Fibroblast of the conjunctiva (primary cell): ENCODE measurements around the gene PHF1.
"Not testable (repeated sequence)": the region's sequence is repeated elsewhere in the genome, so short reads cannot be mapped to it uniquely, and the experiment has no call there.

ENCODE experiments used
- DNase-seq: peaks from one replicate; pipeline ENCODE4 v3.0.0-alpha.2; 2010; ENCODE audit warnings: low read depth

Gene PHF1

DNA sequence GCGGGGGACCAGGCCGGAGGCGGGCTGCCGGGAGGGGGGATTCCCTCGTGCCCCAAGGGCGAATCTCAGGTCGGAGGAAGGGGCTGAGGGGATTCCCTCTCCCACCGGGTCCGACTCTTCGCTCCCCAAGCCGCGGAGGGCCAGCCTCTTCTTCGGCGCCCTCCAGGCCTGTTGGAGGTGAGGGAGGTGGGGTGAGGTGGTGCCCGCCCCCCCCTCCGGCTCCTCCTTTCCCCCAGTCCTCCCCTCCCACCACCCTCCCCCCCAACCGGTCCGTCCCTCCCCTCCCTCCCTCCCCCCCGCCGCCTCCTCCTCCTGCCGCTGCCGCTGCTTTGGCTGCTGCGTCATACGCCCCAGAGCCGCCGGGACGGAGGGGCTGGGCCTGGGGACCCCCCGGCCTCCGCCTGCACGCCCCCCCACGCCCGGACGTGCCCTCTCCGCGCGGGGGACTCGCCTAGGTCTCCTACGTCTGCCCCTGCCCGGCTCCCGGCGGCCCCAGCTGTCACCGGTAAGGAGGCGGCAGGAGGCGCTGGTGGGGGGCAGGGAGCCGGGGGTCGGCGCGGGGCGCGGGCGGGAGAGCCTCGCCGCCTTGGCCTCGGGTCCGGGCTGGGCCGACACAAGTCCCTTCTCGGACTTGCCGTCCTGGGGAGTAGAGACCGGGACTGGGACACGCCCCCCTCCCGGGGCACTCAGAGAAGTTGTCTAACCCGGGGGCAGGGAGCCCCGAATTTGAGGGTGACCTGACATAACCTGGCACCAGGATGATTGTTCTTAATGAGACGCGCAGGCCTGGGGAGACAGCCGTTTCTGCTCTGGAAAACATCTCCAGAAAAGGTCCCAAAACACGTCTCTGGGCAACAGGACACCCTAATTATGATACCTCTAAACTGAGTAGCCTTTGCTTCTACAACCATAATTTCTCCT lies at the start of gene PHF1:
TSS of gene PHF1 (plus strand) at position 304 of the 921 bp plus-strand sequence. CDS start 1,250 bp downstream, outside the sequence.
- peak; percentile 70 for DNase-seq

DNA sequence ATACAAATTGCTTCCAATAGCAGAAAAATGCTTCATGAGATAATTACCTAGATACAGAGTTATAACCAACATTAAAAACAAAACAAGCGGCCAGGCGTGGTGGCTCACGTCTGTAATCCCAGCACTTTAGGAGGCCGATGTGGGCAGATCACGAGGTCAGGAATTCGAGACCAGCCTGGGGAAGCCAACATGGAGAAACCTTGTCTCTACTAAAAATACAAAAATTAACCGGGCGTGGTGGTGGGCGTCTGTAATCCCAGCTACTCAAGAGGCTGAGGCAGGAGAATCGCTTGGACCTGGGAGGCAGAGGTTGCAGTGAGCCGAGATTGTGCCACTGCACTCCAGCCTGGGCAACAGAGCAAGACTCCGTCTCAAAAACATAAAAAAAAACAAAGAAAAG lies 47.3 kb upstream of the PHF1 start:
- not testable (repeated sequence) for DNase-seq

DNA sequence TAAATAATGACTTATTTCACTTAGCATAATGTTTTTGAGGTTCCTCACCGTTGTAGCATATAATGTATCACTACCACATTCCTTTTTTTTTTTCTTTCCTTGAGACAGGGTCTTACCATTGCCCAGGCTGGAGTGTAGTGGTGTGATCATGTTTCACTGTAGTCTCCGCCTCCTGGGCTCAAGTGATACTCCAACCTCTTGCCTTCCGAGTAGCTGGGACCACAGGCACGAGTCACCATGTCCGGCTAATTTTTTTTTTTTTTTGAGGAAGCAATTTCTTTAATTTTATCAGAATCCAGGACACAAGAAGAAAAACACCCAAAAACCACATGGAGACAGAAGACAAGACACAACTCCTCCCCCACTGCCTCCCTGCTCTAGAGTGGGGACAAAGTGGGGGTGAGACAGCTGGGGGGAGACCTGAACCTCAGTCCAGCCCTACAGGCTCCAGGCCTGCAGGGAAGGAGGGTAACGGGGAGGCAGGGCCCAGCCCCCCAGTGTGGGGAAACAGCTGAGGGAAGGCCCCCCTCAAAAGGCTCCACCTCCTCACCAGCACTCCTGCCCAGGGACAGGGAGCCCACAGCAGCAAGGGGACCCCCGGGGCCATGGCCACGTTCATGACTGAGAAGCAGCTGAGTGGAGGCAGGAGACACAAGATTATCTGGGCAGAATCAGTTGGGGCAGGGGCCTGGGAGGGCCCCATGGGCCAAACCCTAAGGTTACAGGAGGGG lies 46.2 kb upstream of the PHF1 start:
- DNase-seq: peak; percentile 23

GRCh38 chr6:33365206-33365971 lies 45.4 kb upstream of the PHF1 start:
- DNase-seq: not testable (repeated sequence)

DNA sequence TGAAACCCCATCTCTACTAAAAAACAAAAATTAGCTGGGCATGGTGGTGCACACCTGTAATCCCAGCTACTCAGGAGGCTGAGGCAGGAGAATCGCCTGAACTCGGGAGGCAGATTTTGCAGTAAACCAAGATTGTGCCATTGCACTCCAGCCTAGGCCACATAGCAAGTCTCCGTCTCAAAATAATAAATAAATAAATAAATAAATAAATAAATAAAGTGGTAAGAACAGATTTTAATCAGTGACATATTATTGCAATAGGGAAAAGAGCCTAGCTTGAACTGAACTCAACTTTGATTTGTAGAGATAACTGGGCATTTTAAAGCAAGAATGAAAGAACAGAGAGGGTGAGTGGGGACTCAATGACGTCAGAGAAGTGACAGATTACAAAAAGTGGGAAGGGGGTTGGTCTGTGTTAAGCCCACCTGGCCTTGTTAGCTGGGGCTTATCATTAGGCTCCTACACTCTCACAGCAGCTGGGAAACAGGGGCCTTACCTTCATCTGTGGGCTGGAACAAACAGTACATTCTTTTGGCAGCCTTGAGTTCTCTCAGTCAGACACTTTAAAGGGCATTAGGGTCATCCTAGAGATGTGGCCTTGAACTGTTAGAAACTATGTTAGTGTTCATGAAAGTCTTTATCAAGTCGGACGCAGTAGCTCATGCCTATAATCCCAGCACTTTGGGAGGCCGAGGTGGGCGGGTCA lies 43.7 kb upstream of the PHF1 start:
- no peak for DNase-seq

- DNase-seq: not testable (repeated sequence)
Observed at GRCh38 chr6:33367715-33368025, 43.1 kb upstream of the PHF1 start.

DNA sequence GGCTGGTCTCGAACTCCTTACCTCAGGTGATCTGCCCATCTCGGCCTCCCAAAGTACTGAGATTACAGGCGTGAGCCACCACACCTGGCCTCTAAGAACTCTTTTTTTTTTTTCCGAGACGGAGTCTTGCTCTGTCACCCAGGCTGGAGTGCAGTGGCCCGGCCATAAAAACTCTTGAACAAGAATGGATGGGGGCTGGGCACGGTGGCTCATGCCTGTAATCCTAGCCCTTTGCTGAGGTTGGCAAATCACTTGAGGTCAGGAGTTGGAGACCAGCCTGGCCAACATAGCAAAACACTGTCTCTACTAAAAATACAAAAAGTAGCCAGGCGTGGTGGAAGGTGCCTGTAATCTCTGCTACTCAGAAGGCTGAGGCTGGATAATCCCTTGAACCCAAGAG lies 38.9 kb upstream of the PHF1 start:
- not testable (repeated sequence) for DNase-seq

- DNase-seq: no peak
Observed at GRCh38 chr6:33372526-33373123, 38.2 kb upstream of the PHF1 start.

DNA sequence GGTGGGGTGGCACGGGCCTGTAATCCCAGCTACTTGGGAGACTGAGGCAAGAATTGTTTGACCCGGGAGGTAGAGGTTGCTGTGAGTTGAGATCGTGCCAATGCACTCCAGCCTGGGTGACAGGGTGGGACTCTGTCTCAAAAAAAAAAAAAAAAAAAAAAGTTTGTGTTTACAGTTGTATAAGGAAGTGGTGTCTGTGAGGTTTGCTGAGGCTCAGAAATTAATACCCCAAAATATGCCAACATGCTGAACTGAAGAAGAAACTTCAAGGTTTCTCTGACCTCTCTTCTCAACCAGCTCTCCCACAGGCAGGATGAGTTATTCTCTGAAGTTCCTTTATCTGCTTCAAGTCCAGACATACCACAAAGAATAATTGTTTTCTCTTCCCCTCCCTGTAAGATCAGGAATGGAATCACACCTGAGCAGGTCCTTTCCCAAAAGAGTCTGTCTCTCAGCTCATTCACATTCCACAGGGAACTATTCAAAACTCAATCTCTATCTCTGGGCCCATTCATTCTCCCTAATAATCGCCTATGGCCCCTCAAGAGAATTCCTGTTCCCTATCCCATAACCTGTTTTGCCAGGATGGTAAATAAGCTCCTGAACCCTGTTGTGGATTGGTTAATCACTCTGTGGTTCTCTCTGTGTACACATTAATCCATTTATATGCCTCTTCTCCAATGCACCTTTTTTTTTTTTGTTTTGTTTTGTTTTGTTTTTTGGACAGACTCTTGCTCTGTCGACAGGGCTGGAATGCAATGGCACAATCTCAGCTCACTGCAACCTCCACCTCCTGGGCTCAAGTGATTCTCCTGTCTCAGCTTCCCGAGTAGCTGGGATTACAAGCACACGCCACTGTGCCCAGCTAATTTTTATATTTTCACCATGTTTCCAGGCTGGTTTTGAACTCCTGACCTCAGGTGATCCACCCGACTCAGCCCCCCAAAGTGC lies 36.6 kb upstream of the PHF1 start:
- no peak for DNase-seq

GRCh38 chr6:33375143-33375671 lies 35.6 kb upstream of the PHF1 start:
- peak; percentile 90 for DNase-seq

DNA sequence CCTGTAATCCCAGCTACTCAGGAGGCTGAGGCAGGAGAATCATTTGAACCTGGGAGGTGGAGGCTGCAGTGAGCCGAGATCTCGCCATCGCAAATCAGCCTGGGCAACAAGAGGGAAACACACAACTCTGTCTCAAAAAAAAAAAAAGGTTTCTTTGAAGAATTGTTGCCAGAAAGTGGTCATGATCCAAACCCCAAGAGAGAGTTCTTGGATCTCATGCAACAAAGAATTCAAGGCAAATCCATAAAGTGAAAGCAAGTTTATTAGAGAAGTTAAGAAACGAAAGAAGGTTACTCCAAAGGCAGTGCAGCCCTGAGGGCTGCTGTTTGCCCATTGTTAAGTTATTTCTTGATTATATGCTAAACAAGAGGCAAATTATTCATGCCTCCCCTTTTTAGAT lies 33.6 kb upstream of the PHF1 start:
- DNase-seq: no peak

DNA sequence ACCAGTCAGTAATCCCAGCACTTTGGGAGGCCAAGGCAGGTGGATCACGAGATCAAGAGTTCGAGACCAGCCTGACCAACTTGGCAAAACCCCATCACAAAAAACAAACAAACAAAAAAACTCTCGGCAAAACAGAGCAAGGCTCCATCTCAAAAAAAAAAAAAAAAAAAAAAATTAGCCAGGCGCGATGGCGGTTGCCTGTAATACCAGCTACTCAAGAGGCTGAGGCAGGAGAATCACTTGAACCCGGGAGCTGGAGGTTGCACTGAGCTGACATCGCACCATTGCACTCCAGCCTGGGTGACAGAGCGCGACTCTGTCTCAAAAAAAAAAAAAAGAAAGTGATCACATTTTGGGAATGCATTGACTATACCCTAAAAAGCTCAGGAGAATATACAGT lies 31.6 kb upstream of the PHF1 start:
- not testable (repeated sequence) for DNase-seq

DNA sequence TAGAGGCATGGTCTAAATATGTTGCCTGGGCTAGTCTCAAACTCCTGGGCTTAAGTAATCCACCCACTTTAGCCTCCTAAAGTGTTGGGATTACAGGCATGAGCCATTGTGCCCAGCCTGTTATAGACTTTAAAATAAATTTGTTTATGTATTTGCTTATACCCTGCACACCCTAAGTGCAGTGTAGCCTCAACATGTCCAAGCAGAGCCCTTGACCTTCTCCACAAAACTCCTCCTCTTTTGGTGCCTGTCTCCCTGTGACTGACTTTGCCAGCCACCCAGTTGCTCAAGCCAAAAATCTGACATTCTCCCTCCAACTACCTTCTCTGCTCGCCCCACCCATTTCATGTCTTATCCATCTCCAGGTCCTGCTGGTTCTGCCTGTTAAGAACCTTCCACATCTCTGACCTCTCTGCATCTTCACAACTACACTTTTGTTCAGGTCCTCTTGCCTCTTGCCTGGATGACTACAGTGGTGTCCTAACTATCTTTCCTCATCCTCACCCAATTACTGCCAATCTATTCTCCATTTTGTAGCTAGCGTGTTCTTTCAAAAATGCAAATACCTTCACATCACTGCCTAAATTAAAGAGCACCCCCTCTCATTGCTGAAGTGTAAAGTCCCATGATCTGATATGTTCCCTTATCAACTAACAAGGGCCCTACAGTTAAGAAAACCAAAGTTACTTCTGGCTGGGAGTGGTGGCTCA lies 30.4 kb upstream of the PHF1 start:
- no peak for DNase-seq

DNA sequence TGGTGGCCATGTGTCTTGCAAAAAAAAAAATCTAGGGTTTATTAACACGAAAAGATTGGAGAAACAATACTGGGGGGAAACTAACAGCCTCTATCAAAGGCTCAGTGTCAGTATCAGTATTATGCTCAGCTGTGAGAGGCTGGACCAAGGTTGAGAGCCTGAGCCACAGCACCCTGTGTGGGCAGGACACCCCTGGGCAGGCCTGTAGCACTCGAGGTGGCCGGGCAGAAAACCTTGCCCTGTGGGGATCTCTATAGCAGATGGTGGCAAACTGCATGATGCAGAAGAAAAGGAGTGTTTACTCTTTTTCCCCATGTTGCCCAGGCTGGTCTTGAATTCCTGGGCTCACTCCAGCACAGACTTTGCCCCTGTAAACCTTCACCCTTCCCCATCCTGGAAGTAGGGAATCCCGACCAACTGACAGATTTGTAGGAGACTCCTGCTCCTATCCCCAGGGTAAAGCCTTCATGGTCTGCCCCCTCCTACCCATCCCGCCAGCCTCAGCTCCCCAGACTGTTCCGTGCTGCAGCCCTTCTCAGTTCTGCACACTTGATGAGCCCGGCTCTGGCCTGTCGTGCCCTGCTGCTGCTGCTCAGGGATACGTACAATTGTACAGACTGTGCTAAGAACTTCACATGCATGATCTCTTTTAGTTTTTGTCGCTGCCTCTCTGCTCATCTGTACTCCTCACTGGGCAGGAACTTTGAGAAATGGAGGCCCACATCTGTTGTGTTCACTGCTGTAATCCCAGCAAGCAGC lies 27.2 kb upstream of the PHF1 start:
- no peak for DNase-seq

DNA sequence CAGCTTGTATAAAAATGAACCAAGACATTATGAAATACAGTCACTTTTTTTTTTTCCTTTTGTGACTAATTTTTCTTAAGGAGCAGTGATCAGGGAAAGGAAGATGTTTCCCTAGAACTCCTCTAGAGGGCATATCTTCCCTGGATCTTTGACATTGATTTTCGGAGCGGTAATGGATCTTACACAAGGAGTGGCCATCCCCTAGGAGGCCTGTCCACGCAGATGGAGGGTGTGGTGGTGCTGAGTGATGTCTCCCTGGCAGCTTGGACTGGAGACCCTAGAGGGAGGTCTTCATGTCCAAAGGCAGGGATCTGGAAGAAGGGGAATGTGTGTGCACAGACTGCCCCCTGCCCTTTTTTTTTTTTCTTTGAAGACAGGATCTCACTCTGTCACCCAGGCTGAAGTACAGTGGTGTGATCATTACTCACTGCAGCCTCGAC lies 26.2 kb upstream of the PHF1 start:
- DNase-seq: peak; percentile 65

DNA sequence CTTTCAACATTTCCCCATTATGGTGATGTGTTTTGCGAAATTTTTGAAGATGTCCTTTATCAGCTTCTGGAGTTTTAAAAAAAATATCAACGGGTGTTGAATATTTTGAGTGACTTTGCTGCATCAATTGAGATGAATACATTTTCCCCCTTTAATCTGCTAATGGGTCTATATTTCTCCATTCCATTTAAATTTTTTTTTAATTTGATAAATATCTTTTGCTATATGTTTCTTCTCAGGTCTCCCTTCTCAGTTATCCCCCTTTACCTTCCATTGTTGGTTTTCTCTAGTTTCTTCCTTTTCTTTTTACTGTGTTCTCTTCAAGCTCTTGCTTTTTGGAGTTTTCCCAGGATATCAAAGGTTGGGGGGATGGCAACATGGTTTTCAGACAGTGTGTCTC lies 20.6 kb upstream of the PHF1 start:
- DNase-seq: no peak

GRCh38 chr6:33390767-33391277 lies 20.0 kb upstream of the PHF1 start:
- DNase-seq: no peak

- DNase-seq: peak; percentile 100
Observed at GRCh38 chr6:33391278-33391921, 19.4 kb upstream of the PHF1 start, which contains the start of gene KIFC1. Gene KIFC1, plus strand, starts transcription at chr6:33391823. Its CDS starts 163 bp downstream, at chr6:33391986.
